Right lobe of liver (tissue), 4 donors: ENCODE data around the gene EXOSC5.

Experiments
- POLR2A ChIP-seq: fragments of 450-650 bp; IDR thresholded peaks from one replicate; pipeline ENCODE4 v1.6.1; 2017; ENCODE audit warnings: antibody characterized with exemption, mild to moderate bottlenecking
- TF ChIP-seq, protein P1 (sequence below), 4 donors: fragments of 200-600 bp in 3 of 4; fragments of 450-650 bp in 1 of 4; IDR thresholded peaks; one replicate each; pipeline versions ENCODE4 v1.5.1 to v1.8.0; 2016 to 2022; ENCODE audit warnings: antibody characterized with exemption in 4 of 4, mild to moderate bottlenecking in 2 of 4
- donor health status: DM: no; HTN: no; CAD: no.
- donor health status: DM: no; HTN: no; CAD: no.
- donor health status: DM: no; HTN: yes; CAD: no.

DNA sequence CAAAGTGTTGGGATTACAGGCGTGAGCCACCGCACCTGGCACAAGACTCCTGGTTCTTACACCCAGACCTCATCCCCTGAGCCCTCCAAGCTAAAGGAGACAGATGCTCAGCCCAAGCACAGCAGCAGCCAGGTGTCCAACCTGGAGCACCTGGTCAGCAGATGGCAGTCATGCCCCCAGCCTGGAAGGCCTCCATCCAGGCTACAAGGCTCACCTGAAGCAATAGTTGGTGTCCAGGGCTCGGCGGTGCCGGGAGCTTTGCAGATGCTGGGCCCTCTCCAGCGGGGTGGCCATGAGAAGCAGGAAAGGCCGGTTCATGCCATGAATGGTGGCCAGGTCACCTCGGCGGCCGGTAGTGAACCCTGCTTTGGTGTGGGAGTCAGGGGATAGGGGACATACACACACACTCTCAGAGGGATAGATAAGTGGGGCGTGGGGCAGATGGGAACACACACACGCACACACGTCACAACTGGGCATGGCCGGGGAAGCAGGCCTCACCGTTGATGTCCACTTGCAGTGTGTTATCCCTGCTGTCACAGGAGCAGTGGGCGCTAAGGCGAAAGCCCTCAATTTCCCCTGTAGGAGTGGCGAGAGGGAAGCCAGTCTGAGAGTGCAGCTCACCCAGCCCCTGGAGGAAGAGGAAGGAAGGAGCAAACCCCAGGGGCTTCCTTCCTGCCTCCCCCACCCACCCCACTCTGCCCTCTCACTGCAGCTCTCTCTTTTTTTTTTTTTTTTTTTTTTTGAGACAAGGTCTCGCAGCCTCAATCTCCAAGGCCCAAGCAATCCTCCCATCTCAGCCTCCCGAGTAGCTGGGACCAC lies 55.3 kb downstream of the EXOSC5 start:
- TF ChIP-seq, protein P1, sequence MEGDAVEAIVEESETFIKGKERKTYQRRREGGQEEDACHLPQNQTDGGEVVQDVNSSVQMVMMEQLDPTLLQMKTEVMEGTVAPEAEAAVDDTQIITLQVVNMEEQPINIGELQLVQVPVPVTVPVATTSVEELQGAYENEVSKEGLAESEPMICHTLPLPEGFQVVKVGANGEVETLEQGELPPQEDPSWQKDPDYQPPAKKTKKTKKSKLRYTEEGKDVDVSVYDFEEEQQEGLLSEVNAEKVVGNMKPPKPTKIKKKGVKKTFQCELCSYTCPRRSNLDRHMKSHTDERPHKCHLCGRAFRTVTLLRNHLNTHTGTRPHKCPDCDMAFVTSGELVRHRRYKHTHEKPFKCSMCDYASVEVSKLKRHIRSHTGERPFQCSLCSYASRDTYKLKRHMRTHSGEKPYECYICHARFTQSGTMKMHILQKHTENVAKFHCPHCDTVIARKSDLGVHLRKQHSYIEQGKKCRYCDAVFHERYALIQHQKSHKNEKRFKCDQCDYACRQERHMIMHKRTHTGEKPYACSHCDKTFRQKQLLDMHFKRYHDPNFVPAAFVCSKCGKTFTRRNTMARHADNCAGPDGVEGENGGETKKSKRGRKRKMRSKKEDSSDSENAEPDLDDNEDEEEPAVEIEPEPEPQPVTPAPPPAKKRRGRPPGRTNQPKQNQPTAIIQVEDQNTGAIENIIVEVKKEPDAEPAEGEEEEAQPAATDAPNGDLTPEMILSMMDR (IDR thresholded peaks at IDR 0.05), result peak in 1 of 4 donors; percentile 11
- no peak for TF ChIP-seq POLR2A
